ENCODE measurements around the gene ATRX. TPM values are rescaled to one million over a fixed set of nuclear protein-coding genes. Genes with fewer than 3 reads are reported as not detected.

Gene ATRX
- total RNA-seq, 1 donor: 80.3 TPM

DNA sequence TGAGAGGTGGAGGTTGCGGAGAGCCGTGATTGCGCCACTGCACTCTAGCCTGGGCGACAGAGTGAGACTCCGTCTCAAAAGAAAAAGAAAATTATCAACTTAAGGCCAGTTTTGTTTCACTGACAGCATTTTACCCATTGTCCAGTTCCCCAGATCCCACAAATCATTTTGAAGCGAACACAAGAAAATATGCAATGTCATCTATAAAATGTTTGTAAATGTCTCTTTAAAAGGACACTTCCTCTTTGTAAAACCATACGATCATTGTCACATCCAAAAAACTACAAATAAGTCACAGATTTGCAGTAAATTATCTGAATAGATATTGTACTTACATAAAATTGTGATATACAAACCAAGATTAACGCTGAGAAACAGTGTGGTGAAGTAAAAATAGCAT is 147.6 kb downstream of the ATRX start:
- no peaks in the 10 kb centered on the region for H3K27me3 ChIP-seq (ENCODE audit: insufficient read depth, low read length)
- no peak overlapping the region for H3K4me3 ChIP-seq (ENCODE audit: insufficient read depth, low read length)
- DNase-seq (ENCODE audit: insufficient read length, low spot score, missing footprints): no peak
- H3K27ac ChIP-seq (ENCODE audit: low read depth, low read length): no peak overlapping the region
- H3K9me3 ChIP-seq (ENCODE audit: low read depth, low read length): no peaks in the 10 kb centered on the region
- H4K20me1 ChIP-seq (ENCODE audit: insufficient read depth, low read length): peaks cover 5% of the 10 kb centered on the region
- TF ChIP-seq, protein P1, sequence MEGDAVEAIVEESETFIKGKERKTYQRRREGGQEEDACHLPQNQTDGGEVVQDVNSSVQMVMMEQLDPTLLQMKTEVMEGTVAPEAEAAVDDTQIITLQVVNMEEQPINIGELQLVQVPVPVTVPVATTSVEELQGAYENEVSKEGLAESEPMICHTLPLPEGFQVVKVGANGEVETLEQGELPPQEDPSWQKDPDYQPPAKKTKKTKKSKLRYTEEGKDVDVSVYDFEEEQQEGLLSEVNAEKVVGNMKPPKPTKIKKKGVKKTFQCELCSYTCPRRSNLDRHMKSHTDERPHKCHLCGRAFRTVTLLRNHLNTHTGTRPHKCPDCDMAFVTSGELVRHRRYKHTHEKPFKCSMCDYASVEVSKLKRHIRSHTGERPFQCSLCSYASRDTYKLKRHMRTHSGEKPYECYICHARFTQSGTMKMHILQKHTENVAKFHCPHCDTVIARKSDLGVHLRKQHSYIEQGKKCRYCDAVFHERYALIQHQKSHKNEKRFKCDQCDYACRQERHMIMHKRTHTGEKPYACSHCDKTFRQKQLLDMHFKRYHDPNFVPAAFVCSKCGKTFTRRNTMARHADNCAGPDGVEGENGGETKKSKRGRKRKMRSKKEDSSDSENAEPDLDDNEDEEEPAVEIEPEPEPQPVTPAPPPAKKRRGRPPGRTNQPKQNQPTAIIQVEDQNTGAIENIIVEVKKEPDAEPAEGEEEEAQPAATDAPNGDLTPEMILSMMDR (IDR thresholded peaks at IDR 0.05; ENCODE audit: extremely low read depth, low read depth, low read length): no peak
- H3K36me3 ChIP-seq (ENCODE audit: insufficient read depth, low read length): no peaks in the 10 kb centered on the region
- peaks cover 2% of the 10 kb centered on the region for H3K79me2 ChIP-seq (ENCODE audit: insufficient read depth, low read length)
- H3K4me2 ChIP-seq (ENCODE audit: insufficient read depth, low read length): no peak overlapping the region
- H3K4me1 ChIP-seq (ENCODE audit: insufficient read depth, low read length): no peaks in the 10 kb centered on the region
- no peak overlapping the region for H2AFZ ChIP-seq (ENCODE audit: low read length)

DNA sequence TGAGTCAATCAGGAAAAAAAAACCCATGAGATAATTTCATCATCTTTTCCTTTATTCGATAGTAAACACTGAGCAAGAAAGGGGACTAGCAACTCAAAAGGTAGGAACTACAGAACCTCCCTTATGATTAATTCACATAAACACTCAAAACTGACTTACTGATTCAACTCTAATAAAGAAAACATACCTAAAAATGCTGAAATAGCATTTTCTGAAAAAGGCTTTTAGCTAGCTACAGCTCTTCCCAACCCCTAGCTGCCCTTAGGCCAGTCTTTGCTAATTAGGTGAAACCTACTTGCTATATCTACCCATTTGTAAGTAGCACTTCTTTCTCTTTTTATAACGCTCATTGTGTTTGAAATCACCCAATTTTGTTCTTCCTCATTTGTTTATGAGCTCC is 150.6 kb downstream of the ATRX start:
- Histone ChIP-seq H3K4me1 (ENCODE audit: insufficient read depth, low read length) (no peaks in the 10 kb centered on the region), H3K9me3 (ENCODE audit: low read depth, low read length) (no peaks in the 10 kb centered on the region), H3K27ac (ENCODE audit: low read depth, low read length) (no peak overlapping the region), H3K4me3 (ENCODE audit: insufficient read depth, low read length) (no peak overlapping the region), H3K27me3 (ENCODE audit: insufficient read depth, low read length) (no peaks in the 10 kb centered on the region), H3K79me2 (ENCODE audit: insufficient read depth, low read length) (no peaks in the 10 kb centered on the region), H3K4me2 (ENCODE audit: insufficient read depth, low read length) (no peak overlapping the region), H3K36me3 (ENCODE audit: insufficient read depth, low read length) (no peaks in the 10 kb centered on the region), H4K20me1 (ENCODE audit: insufficient read depth, low read length) (no peaks in the 10 kb centered on the region), H2AFZ (ENCODE audit: low read length) (no peak overlapping the region)
- TF ChIP-seq, protein P1 (IDR thresholded peaks at IDR 0.05; ENCODE audit: extremely low read depth, low read depth, low read length): no peak
- DNase-seq (ENCODE audit: insufficient read length, low spot score, missing footprints): no peak

GRCh38 chrX:77628294-77629025 is 157.6 kb downstream of the ATRX start:
- no peak for DNase-seq (ENCODE audit: insufficient read length, low spot score, missing footprints)
- Histone ChIP-seq H3K4me2 (ENCODE audit: insufficient read depth, low read length) (no peak overlapping the region), H3K36me3 (ENCODE audit: insufficient read depth, low read length) (peaks cover 2% of the 10 kb centered on the region), H3K9me3 (ENCODE audit: low read depth, low read length) (no peaks in the 10 kb centered on the region), H3K4me3 (ENCODE audit: insufficient read depth, low read length) (no peak overlapping the region), H3K4me1 (ENCODE audit: insufficient read depth, low read length) (no peaks in the 10 kb centered on the region), H3K27ac (ENCODE audit: low read depth, low read length) (no peak overlapping the region), H4K20me1 (ENCODE audit: insufficient read depth, low read length) (no peaks in the 10 kb centered on the region), H2AFZ (ENCODE audit: low read length) (no peak overlapping the region), H3K27me3 (ENCODE audit: insufficient read depth, low read length) (no peaks in the 10 kb centered on the region), H3K79me2 (ENCODE audit: insufficient read depth, low read length) (peaks cover under 1% of the 10 kb centered on the region)
- TF ChIP-seq, protein P1 (IDR thresholded peaks at IDR 0.05; ENCODE audit: extremely low read depth, low read depth, low read length): peak; percentile 22

DNA sequence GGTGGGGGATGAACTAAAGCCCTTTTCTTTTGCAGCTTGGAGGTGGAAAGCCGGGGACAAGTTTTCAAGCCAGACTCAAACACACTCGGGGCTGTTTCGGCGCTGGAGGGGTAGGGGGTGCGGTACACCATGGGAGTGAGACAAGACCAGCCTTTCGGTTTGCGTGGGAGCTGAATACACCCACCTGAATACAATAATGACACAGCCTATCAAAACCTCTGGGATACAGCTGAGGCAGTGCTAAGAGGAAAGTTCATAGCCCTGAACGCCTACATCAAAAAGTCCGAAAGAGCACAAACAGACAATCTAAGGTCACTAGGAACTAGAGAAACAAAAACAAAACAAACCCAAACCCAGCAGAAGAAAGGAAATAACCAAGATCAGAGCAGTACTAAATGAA is 163.3 kb downstream of the ATRX start:
- Histone ChIP-seq H3K4me2 (ENCODE audit: insufficient read depth, low read length) (no peak overlapping the region), H3K9me3 (ENCODE audit: low read depth, low read length) (no peaks in the 10 kb centered on the region), H2AFZ (ENCODE audit: low read length) (no peak overlapping the region), H3K27me3 (ENCODE audit: insufficient read depth, low read length) (no peaks in the 10 kb centered on the region), H3K4me1 (ENCODE audit: insufficient read depth, low read length) (no peaks in the 10 kb centered on the region), H3K27ac (ENCODE audit: low read depth, low read length) (no peak overlapping the region), H3K36me3 (ENCODE audit: insufficient read depth, low read length) (peaks cover 2% of the 10 kb centered on the region), H3K4me3 (ENCODE audit: insufficient read depth, low read length) (no peak overlapping the region), H3K79me2 (ENCODE audit: insufficient read depth, low read length) (peaks cover 5% of the 10 kb centered on the region), H4K20me1 (ENCODE audit: insufficient read depth, low read length) (no peaks in the 10 kb centered on the region)
- TF ChIP-seq, protein P1 (IDR thresholded peaks at IDR 0.05; ENCODE audit: extremely low read depth, low read depth, low read length): no peak
- peak; percentile 35 for DNase-seq (ENCODE audit: insufficient read length, low spot score, missing footprints)
